HG02588 (cell line): ENCODE measurements around the gene ASPRV1.

Source experiments
- ATAC-seq: cut with Tn5 transposase; IDR thresholded peaks from one replicate; pipeline ENCODE4 v1.9.1; 2021; ENCODE audit warnings: mild to moderate bottlenecking, moderate library complexity; ENCODE audit not compliant: unreplicated experiment

Gene ASPRV1

GRCh38 chr2:69943843-69944525, 17.4 kb downstream of the ASPRV1 start:
- ATAC-seq: no peak

DNA sequence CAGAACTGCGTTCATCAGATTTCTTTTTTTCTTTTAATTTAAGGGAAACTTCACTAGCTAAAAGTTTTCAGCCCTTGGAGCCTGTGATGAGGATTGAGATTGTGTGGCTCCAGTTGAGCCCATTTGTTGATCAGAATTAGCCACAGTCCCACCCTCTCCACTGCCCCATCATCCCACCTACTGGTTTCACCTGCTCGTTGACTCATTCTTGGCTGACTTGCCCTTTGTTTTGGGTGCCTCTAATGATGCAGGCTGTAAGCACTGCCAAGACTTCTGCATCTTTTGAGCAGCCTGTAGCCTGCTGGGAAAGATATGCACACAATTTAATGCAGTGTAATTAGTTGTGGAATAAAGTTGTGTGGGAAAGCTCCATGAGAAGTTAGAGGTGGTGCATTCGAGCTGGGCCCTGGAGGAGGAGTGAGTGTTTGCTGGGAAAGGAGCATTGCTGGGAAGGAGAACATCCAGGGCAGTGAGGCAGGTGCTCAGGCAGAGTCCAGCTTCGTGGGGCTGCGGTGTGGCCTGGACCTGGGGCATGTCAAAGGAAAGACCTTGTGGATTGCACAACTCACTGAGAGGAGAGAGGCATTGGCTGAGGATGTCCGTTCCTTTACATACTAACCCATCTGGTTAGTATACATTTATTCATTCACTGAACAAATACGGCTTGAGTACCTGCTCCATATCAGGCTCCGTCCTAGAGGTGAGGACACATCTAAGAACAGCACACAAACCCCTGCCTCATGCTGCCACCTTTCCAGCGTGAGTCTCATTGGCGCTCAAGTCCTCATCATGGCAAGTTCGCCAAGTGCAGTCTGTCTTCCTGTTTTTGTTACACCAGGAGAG, 18.2 kb downstream of the ASPRV1 start:
- no peak for ATAC-seq

- ATAC-seq: no peak
These were observed 20.7 kb downstream of the ASPRV1 start for GRCh38 chr2:69940691-69941090.

- no peak for ATAC-seq
These were observed 21.7 kb downstream of the ASPRV1 start for GRCh38 chr2:69939722-69940121.

DNA sequence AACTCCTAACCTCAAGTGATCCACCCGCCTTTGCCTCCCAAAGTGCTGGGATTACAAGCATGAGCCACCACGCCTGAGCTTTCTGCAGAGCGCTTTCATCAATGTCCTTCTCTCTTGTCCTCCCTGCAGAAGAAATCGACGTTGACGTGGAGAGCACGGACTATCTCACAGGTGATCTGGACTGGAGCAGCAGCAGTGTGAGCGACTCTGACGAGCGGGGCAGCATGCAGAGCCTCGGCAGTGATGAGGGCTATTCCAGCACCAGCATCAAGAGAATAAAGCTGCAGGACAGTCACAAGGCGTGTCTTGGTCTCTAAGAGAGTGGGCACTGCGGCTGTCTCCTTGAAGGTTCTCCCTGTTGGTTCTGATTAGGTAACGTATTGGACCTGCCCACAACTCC, 23.5 kb downstream of the ASPRV1 start:
- no peak for ATAC-seq

GRCh38 chr2:69936906-69937305, 24.5 kb downstream of the ASPRV1 start:
- ATAC-seq: no peak

- no peak for ATAC-seq
These were observed 26.4 kb downstream of the ASPRV1 start for GRCh38 chr2:69935011-69935410.

GRCh38 chr2:69934614-69934908, 26.9 kb downstream of the ASPRV1 start:
- no peak for ATAC-seq

DNA sequence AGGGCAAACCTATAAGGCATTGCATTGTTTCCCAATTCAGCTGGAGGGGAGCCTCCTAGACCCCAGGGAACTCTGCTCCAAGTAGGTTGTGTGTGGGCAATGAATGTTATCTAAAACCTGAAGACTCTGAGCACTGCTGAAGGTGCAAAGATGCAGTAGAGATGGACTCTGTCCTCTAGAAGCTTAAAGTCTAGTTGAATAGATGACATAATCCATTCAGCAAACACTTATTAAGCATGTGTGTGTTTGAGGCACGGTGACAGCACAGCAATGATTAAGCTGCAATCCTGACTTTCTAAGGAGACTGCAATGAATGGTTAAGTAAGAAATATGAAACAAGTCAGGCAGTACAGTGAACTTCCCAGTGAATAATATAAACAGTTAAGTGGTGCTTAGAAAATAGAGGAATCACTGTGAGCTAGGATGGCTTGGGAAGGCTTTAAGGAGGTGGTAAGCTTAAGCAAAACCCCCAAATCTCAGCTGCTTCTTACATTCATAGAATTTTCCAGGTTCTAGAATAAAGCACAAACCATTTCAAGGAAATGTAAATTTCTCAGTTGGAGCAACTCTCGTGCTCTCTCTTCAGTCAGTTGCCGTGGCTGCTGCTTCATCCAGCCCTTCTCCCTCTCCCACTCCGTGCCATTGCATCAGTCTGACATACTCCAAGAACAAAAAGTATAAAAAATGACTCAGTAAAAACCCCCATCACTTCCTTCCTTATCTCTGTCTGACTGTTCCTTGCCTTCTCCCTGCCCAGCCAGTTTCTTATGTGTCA, 27.4 kb downstream of the ASPRV1 start:
- ATAC-seq: no peak

DNA sequence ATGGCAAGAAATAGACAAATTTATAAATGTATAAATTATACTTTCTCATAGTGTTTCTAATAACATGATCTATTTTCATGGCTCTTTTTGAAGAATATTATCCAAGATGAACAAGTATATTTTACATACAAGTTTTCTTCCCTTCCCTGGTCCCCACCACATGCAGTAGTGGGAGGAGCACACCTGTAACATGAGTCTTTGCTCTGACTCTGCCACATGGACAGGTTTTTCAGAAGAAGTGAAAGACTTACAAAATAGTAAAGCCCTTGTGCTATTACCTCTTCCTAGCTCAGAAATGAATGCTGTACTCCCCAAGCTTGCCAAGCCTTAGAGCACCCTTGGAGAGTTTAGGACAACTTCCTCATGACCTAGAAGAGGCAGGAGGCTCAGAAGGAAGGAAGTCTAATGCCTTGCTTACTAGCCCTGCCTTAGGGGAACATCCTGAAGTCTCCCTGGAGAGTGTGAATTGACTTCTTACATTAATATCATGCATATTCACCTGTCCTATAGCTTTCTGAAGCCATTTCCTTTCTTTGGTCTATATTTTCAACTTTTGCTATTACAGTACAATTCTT, 28.1 kb downstream of the ASPRV1 start:
- no peak for ATAC-seq

- no peak for ATAC-seq
These were observed 28.9 kb downstream of the ASPRV1 start for GRCh38 chr2:69932596-69932922.

DNA sequence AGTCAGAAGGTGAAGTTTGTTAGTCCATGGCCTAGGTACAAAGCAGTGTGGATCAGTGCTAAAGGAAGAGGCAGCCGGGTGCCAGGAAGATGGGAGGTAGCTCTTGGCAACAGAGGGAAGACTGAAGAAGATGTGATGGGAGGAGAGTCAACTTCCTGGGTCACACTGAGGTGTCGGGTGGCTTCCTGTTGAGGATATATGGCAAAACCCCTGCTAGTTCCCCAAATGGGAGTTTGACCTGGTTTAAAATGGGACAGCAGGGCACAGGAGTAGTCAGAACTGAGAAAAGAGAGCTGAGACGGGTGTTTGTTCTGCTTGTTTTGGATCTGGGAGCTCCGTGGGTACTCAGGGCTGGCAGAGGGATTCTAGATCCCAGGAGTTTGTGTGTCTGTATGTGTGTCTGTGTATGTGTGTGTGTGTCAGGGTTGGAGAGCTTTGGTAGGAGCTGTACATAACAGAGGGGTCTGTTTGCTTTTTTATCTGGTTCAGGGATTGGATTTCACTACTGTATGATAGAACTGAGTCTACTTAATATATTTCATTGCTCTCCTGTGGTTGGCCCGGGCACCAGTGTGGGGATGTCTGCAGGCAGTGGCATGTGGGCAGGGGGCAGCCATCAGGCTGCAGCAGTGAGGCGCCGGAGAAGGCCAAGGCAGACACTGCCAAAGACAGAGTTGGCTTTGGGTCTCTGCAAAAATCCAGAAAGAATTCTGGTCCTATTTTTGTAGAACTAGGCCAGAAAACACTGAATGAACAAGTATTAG, 29.4 kb downstream of the ASPRV1 start:
- no peak for ATAC-seq

DNA sequence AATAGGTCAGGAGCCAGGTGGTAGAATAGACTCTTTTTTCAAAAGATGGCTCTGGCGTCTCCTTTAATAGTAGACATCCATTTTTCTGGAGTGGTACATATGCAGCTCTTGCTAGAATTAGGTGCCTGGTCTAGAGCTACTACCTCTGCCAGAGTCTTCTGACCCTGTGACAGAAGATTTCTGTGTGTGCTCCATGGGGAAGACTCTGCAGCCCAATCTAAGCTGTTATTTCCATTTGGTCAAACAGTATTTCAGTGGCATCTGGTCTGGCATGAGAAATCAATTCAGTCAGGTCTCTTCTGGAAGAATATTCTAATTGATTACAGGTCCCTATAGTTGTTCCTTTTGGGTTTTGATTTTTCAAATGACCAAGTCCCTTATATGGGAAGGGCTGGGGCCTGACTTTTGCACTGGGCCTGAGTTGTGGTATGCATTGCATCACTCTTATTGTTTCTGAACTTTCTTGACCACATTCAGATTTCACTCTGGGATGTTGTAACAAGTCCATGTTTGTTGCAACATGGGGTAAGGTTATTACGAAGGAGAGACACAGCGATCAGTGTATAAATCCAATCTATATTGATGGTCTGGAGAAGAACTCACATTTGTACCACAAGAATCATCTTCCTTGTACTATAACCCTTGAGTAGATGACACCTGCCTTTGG, 34.4 kb downstream of the ASPRV1 start:
- no peak for ATAC-seq

DNA sequence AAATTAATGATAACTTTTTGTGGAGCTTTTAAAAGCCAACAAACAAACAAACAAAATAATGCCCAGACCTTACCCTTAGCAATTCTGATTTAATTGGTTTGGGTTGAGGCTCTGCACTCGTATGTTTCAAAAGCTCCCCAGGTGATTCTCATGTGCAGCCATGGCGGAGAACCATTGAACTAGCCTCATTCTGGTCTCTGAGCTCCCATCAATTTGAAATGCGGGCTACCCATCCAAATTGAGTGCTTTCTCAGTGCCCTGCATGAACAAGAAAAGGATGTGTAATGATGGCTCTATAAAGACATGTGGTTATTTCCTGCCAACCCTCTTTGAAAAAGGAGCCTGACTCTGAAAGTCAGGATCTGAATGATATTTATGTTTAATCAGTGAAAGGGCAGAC, 38.3 kb downstream of the ASPRV1 start:
- ATAC-seq: no peak

- ATAC-seq: no peak
These were observed 43.0 kb downstream of the ASPRV1 start for GRCh38 chr2:69918401-69918800.

DNA sequence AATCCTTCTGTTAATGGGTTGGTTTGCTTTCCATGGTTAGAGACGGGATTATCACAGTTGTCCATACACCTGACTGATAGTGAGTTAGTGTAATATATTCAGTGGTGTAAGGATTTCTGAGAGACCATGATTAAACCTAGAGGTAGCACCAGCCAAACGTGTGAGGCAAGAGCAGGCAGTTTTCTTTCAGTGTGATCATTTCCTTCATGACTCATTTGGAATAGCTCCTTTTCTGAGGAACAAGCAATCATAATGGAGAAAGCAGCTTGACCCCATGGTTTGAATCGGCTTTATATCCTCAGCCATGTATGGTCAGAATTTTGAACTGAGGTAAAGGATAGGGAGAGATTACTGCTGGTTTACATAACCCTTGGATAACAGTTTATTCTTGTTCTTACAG, 43.6 kb downstream of the ASPRV1 start:
- no peak for ATAC-seq

GRCh38 chr2:69916106-69916505, 45.3 kb downstream of the ASPRV1 start:
- no peak for ATAC-seq

DNA sequence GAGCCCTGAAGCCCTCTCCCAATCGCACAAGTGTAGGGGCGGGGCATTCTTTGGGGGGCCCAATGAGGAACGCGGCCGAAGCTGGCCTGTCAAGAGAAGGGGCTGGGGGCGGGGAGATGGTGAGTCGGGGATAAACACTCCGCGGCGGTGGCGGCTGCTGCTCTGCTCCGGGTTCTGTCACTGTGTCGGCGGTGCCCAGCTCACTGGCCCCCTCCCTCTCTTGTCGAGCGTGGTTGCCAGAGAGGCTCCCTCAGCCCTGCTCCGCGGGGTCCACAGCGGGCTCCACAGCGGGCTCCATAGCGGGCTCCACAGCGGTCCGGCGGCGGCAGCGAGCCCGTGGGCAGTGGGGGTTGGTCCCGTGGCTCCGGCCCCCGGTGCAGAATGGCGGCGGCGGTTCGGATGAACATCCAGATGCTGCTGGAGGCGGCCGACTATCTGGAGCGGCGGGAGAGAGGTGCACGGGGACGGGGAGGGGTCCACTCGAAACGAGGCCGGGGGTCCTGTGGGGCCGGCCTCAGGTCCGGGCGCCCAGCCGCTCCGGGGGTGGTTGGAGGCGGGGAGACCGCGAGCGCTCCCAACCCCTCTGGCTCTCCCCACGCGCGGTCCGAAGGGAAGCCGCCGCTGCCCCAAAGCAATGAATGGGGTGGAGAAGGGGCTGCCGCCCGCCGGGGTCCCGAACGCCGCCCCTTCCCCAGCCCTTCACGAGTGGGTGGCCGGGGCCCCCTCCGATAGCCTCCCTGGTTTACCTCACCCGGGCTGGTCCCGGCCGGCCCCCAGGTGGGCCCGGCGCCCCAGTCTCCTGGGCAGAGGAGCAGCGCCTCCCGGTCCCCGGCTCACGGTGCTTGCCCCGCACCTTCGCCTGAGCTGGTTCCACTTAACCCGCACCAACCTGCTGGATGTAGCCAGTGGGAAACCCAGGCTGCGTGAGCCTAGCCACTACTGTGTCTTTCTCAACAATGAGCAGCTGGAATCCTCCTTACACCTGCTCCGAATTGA, 46.2 kb downstream of the ASPRV1 start, which contains the start of gene MXD1:
TSS of gene MXD1 (plus strand) at position 160 of the 996 bp plus-strand sequence. CDS start at position 382, 222 bp downstream.
- no peak for ATAC-seq
